Gastrocnemius medialis (tissue), 4 donors: ENCODE results near the gene SHANK1.

Experiments used
- POLR2A ChIP-seq, 2 donors: fragments of 450-650 bp; IDR thresholded peaks; one replicate each; pipeline ENCODE4 v1.6.1; 2017; ENCODE audit warnings: antibody characterized with exemption in 2 of 2, mild to moderate bottlenecking in 2 of 2, moderate library complexity in 2 of 2
- TF ChIP-seq, protein P1 (sequence below), 5 experiments: fragments of 450-650 bp in 3 of 5; fragments of 200-600 bp in 2 of 5; sonication (generic) in 2 of 5; IDR thresholded peaks in 4 of 5; conservative IDR thresholded peaks in 1 of 5; 1 replicate in 4 of 5; 2 replicates in 1 of 5; pipeline ENCODE4 v1.5.1; 2016 to 2019; ENCODE audit warnings: antibody characterized with exemption in 5 of 5, mild to moderate bottlenecking in 3 of 5, moderate library complexity in 3 of 5

DNA sequence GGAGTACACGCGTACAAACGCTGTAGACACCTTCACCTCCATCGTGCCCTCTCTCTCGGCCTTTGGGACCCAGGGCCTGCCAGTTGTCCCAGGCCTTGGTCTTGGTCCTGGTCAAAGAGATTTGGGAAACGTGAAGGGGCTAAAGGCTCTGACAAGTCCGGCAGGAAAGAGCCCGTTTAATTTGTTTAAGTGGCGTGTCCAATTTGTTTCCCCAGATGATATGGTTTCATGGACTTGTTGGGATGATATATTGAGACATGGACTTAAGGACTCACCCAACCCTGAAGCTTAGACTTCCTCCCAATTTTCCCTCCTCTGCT is 6.3 kb upstream of the SHANK1 start:
- TF ChIP-seq, protein P1, sequence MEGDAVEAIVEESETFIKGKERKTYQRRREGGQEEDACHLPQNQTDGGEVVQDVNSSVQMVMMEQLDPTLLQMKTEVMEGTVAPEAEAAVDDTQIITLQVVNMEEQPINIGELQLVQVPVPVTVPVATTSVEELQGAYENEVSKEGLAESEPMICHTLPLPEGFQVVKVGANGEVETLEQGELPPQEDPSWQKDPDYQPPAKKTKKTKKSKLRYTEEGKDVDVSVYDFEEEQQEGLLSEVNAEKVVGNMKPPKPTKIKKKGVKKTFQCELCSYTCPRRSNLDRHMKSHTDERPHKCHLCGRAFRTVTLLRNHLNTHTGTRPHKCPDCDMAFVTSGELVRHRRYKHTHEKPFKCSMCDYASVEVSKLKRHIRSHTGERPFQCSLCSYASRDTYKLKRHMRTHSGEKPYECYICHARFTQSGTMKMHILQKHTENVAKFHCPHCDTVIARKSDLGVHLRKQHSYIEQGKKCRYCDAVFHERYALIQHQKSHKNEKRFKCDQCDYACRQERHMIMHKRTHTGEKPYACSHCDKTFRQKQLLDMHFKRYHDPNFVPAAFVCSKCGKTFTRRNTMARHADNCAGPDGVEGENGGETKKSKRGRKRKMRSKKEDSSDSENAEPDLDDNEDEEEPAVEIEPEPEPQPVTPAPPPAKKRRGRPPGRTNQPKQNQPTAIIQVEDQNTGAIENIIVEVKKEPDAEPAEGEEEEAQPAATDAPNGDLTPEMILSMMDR (IDR thresholded peaks at IDR 0.05 in 4 of 5, conservative IDR thresholded peaks at IDR 0.05 in 1 of 5): no peak
- no peak for TF ChIP-seq POLR2A (IDR thresholded peaks at IDR 0.05)
